Measurements from ENCODE around the gene RAMACL. TPM values are rescaled to one million over a fixed set of nuclear protein-coding genes. Genes with fewer than 3 reads are reported as not detected.
"Not testable (repeated sequence)": the region's sequence is repeated elsewhere in the genome, so short reads cannot be mapped to it uniquely, and the experiment has no call there.

RAMACL gene
- polyA plus RNA-seq, 3 donors, result 0.08 to 0.22 (median 0.18) TPM

GRCh38 chr6:166545156-166546034 lies 41.1 kb downstream of the RAMACL start:
- WGBS, 3 donors, result 88 to 92% (median 90%) methylated on average over 19 of the region's 19 CpGs
- no peak overlapping the region for H3K27ac ChIP-seq (ENCODE audit: low read depth, low read length)

- 85 to 91% (median 91%) methylated on average over 10 of the region's 10 CpGs for WGBS, 3 donors
- H3K27ac ChIP-seq (ENCODE audit: low read depth, low read length), result no peak overlapping the region
These were observed 42.2 kb downstream of the RAMACL start for GRCh38 chr6:166544296-166544605.

GRCh38 chr6:166543603-166544295 lies 42.7 kb downstream of the RAMACL start:
- no peak overlapping the region for H3K27ac ChIP-seq (ENCODE audit: low read depth, low read length)
- WGBS, 3 donors, result 84 to 86% (median 86%) methylated on average over 9 of the region's 9 CpGs

- 45 to 60% (median 54%) methylated on average over 4 of the region's 4 CpGs for WGBS, 3 donors
- H3K27ac ChIP-seq (ENCODE audit: low read depth, low read length), result no peak overlapping the region
These were observed 43.9 kb downstream of the RAMACL start for GRCh38 chr6:166542580-166542912.

GRCh38 chr6:166541876-166542579 lies 44.5 kb downstream of the RAMACL start:
- WGBS, 3 donors, result 60 to 76% (median 65%) methylated on average over 12 of the region's 12 CpGs
- H3K27ac ChIP-seq (ENCODE audit: low read depth, low read length), result no peak overlapping the region

- no peak overlapping the region for H3K27ac ChIP-seq (ENCODE audit: low read depth, low read length)
- 69 to 91% (median 76%) methylated on average over 12 of the region's 12 CpGs for WGBS, 3 donors
These were observed 45.1 kb downstream of the RAMACL start for GRCh38 chr6:166541366-166541765.

GRCh38 chr6:166540631-166541331 lies 45.7 kb downstream of the RAMACL start:
- H3K27ac ChIP-seq (ENCODE audit: low read depth, low read length), result no peak overlapping the region
- WGBS, 3 donors, result 54 to 83% (median 59%) methylated on average over 18 of the region's 18 CpGs

GRCh38 chr6:166539543-166539942 lies 46.9 kb downstream of the RAMACL start:
- H3K27ac ChIP-seq (ENCODE audit: low read depth, low read length), result no peak overlapping the region
- 89 to 95% (median 89%) methylated on average over 4 of the region's 4 CpGs for WGBS, 3 donors

- H3K27ac ChIP-seq (ENCODE audit: low read depth, low read length), result not testable (repeated sequence)
- WGBS, 3 donors, result 96 to 97% (median 96%) methylated on average over 9 of the region's 9 CpGs
These were observed 47.5 kb downstream of the RAMACL start for GRCh38 chr6:166539011-166539385.

GRCh38 chr6:166538297-166539010 lies 48.0 kb downstream of the RAMACL start:
- WGBS, 3 donors, result 78 to 91% (median 80%) methylated on average over 17 of the region's 17 CpGs
- no peak overlapping the region for H3K27ac ChIP-seq (ENCODE audit: low read depth, low read length)

- no peak overlapping the region for H3K27ac ChIP-seq (ENCODE audit: low read depth, low read length)
- 89 to 94% (median 93%) methylated on average over 17 of the region's 17 CpGs for WGBS, 3 donors
These were observed 51.6 kb downstream of the RAMACL start for GRCh38 chr6:166534658-166535406.

- no peak overlapping the region for H3K27ac ChIP-seq (ENCODE audit: low read depth, low read length)
- 92 to 95% (median 93%) methylated on average over 15 of the region's 15 CpGs for WGBS, 3 donors
These were observed 53.2 kb downstream of the RAMACL start for GRCh38 chr6:166533205-166533824.

Other genes starting within 250 kb of the RAMACL start
- 10 to 100 TPM; 45.3 to 71.2 (median 62.6) TPM for gene SFT2D1, start 244.1 kb downstream of the RAMACL start, polyA plus RNA-seq
- gene MPC1, start 203.7 kb downstream of the RAMACL start, polyA plus RNA-seq, result 100 to 1,000 TPM in 2 of 3 donors, 10 to 100 TPM in 1; 37.3 to 119 (median 111) TPM
- gene RPS6KA2, start 40.6 kb upstream of the RAMACL start, polyA plus RNA-seq, result 10 to 100 TPM; 15.8 to 31.8 (median 23.5) TPM